ENCODE data around the gene NRDE2. TPM values are rescaled to one million over a fixed set of nuclear protein-coding genes. Genes with fewer than 3 reads are reported as not detected.
"Not testable (repeated sequence)": the region's sequence is repeated elsewhere in the genome, so short reads cannot be mapped to it uniquely, and the experiment has no call there.

The NRDE2 gene
- total and polyA plus RNA-seq, 4 donors = 12.9 to 15.9 (median 15.5) TPM

- peaks cover 4% of the 10 kb centered on the region for H3K4me1 ChIP-seq (ENCODE audit: control insufficient read depth, insufficient read depth, low read length)
- no peaks in the 10 kb centered on the region for H3K36me3 ChIP-seq (ENCODE audit: control insufficient read depth, insufficient read depth, low read length)
- no peaks in the 10 kb centered on the region for H3K9me3 ChIP-seq (ENCODE audit: control insufficient read depth, insufficient read depth, low read length)
- no peaks in the 10 kb centered on the region for H3K27me3 ChIP-seq (ENCODE audit: control insufficient read depth, insufficient read depth, low read length)
- no peak overlapping the region for H3K27ac ChIP-seq (ENCODE audit: low read depth, low read length)
- no peak for DNase-seq (ENCODE audit: low read depth in 4 of 6, low spot score in 6 of 6)
- H3K4me3 ChIP-seq (ENCODE audit: low read depth, low read length) = no peak overlapping the region
Measured at GRCh38 chr14:90345239-90345557, 13.5 kb upstream of the NRDE2 start.

GRCh38 chr14:90344331-90345238, 12.8 kb upstream of the NRDE2 start:
- H3K9me3 ChIP-seq (ENCODE audit: control insufficient read depth, insufficient read depth, low read length) = no peaks in the 10 kb centered on the region
- H3K4me3 ChIP-seq (ENCODE audit: low read depth, low read length) = no peak overlapping the region
- H3K36me3 ChIP-seq (ENCODE audit: control insufficient read depth, insufficient read depth, low read length) = no peaks in the 10 kb centered on the region
- WGBS (ENCODE audit: insufficient coverage) = no CpG with 5 or more reads among the region's 10 CpGs
- peak in 2 of 6 donors; percentile 48 to 87 for DNase-seq (ENCODE audit: low read depth in 4 of 6, low spot score in 6 of 6)
- no peaks in the 10 kb centered on the region for H3K27me3 ChIP-seq (ENCODE audit: control insufficient read depth, insufficient read depth, low read length)
- no peak overlapping the region for H3K27ac ChIP-seq (ENCODE audit: low read depth, low read length)
- H3K4me1 ChIP-seq (ENCODE audit: control insufficient read depth, insufficient read depth, low read length) = peaks cover 4% of the 10 kb centered on the region

- no peak overlapping the region for H3K27ac ChIP-seq (ENCODE audit: low read depth, low read length)
- no peak overlapping the region for H3K4me3 ChIP-seq (ENCODE audit: low read depth, low read length)
- DNase-seq (ENCODE audit: low read depth in 4 of 6, low spot score in 6 of 6) = no peak
- H3K9me3 ChIP-seq (ENCODE audit: control insufficient read depth, insufficient read depth, low read length) = no peaks in the 10 kb centered on the region
- H3K27me3 ChIP-seq (ENCODE audit: control insufficient read depth, insufficient read depth, low read length) = no peaks in the 10 kb centered on the region
- H3K4me1 ChIP-seq (ENCODE audit: control insufficient read depth, insufficient read depth, low read length) = peaks cover 4% of the 10 kb centered on the region
- no peaks in the 10 kb centered on the region for H3K36me3 ChIP-seq (ENCODE audit: control insufficient read depth, insufficient read depth, low read length)
- WGBS (ENCODE audit: insufficient coverage) = 38% methylated on average over 3 of the region's 4 CpGs
Measured at GRCh38 chr14:90342327-90342726, 10.6 kb upstream of the NRDE2 start.

- peaks cover 4% of the 10 kb centered on the region for H3K4me1 ChIP-seq (ENCODE audit: control insufficient read depth, insufficient read depth, low read length)
- H3K36me3 ChIP-seq (ENCODE audit: control insufficient read depth, insufficient read depth, low read length) = no peaks in the 10 kb centered on the region
- DNase-seq (ENCODE audit: low read depth in 4 of 6, low spot score in 6 of 6) = no peak
- WGBS (ENCODE audit: insufficient coverage) = 90% methylated on average over 2 of the region's 7 CpGs
- H3K9me3 ChIP-seq (ENCODE audit: control insufficient read depth, insufficient read depth, low read length) = no peaks in the 10 kb centered on the region
- no peak overlapping the region for H3K27ac ChIP-seq (ENCODE audit: low read depth, low read length)
- H3K4me3 ChIP-seq (ENCODE audit: low read depth, low read length) = no peak overlapping the region
- no peaks in the 10 kb centered on the region for H3K27me3 ChIP-seq (ENCODE audit: control insufficient read depth, insufficient read depth, low read length)
Measured at GRCh38 chr14:90341784-90342183, 10.0 kb upstream of the NRDE2 start.

- 100% methylated on average over 1 of the region's 5 CpGs for WGBS (ENCODE audit: insufficient coverage)
Measured at GRCh38 chr14:90341232-90341631, 9.5 kb upstream of the NRDE2 start.

GRCh38 chr14:90336985-90337384, 5.2 kb upstream of the NRDE2 start:
- no peak overlapping the region for H3K27ac ChIP-seq (ENCODE audit: low read depth, low read length)
- H3K4me1 ChIP-seq (ENCODE audit: control insufficient read depth, insufficient read depth, low read length) = no peaks in the 10 kb centered on the region
- no CpG with 5 or more reads among the region's 2 CpGs for WGBS (ENCODE audit: insufficient coverage)
- H3K27me3 ChIP-seq (ENCODE audit: control insufficient read depth, insufficient read depth, low read length) = no peaks in the 10 kb centered on the region
- no peak for DNase-seq (ENCODE audit: low read depth in 4 of 6, low spot score in 6 of 6)
- no peaks in the 10 kb centered on the region for H3K9me3 ChIP-seq (ENCODE audit: control insufficient read depth, insufficient read depth, low read length)
- no peaks in the 10 kb centered on the region for H3K36me3 ChIP-seq (ENCODE audit: control insufficient read depth, insufficient read depth, low read length)
- no peak overlapping the region for H3K4me3 ChIP-seq (ENCODE audit: low read depth, low read length)

More at GRCh38 chr14:90341232-90341631, 9.5 kb upstream of the NRDE2 start:
- DNase-seq (ENCODE audit: low read depth in 4 of 6, low spot score in 6 of 6); H3K27ac ChIP-seq (ENCODE audit: low read depth, low read length); H3K27me3 ChIP-seq (ENCODE audit: control insufficient read depth, insufficient read depth, low read length); H3K4me3 ChIP-seq (ENCODE audit: low read depth, low read length); H3K4me1 ChIP-seq (ENCODE audit: control insufficient read depth, insufficient read depth, low read length); H3K9me3 ChIP-seq (ENCODE audit: control insufficient read depth, insufficient read depth, low read length); H3K36me3 ChIP-seq (ENCODE audit: control insufficient read depth, insufficient read depth, low read length): not testable (repeated sequence)

- Histone ChIP-seq H3K36me3 (ENCODE audit: control insufficient read depth, insufficient read depth, low read length) (no peaks in the 10 kb centered on the region), H3K27ac (ENCODE audit: low read depth, low read length) (no peak overlapping the region), H3K9me3 (ENCODE audit: control insufficient read depth, insufficient read depth, low read length) (no peaks in the 10 kb centered on the region), H3K4me1 (ENCODE audit: control insufficient read depth, insufficient read depth, low read length) (peaks cover 5% of the 10 kb centered on the region), H3K4me3 (ENCODE audit: low read depth, low read length) (no peak overlapping the region), H3K27me3 (ENCODE audit: control insufficient read depth, insufficient read depth, low read length) (no peaks in the 10 kb centered on the region)
- WGBS (ENCODE audit: insufficient coverage) = 67% methylated on average over 1 of the region's 3 CpGs
- DNase-seq (ENCODE audit: low read depth in 4 of 6, low spot score in 6 of 6) = no peak
Measured at GRCh38 chr14:90336401-90336800, 4.7 kb upstream of the NRDE2 start.

- no peaks in the 10 kb centered on the region for H3K9me3 ChIP-seq (ENCODE audit: control insufficient read depth, insufficient read depth, low read length)
- H3K4me1 ChIP-seq (ENCODE audit: control insufficient read depth, insufficient read depth, low read length) = peaks cover 14% of the 10 kb centered on the region
- no CpG with 5 or more reads among the region's 6 CpGs for WGBS (ENCODE audit: insufficient coverage)
- peak overlapping the region; percentile 92 for H3K27ac ChIP-seq (ENCODE audit: low read depth, low read length)
- no peaks in the 10 kb centered on the region for H3K36me3 ChIP-seq (ENCODE audit: control insufficient read depth, insufficient read depth, low read length)
- peak overlapping the region; percentile 88 for H3K4me3 ChIP-seq (ENCODE audit: low read depth, low read length)
- DNase-seq (ENCODE audit: low read depth in 4 of 6, low spot score in 6 of 6) = no peak
- no peaks in the 10 kb centered on the region for H3K27me3 ChIP-seq (ENCODE audit: control insufficient read depth, insufficient read depth, low read length)
Measured at GRCh38 chr14:90332271-90332584, 487 bp upstream of the NRDE2 start.

GRCh38 chr14:90330203-90331196, 1.2 kb downstream of the NRDE2 start:
- no peaks in the 10 kb centered on the region for H3K36me3 ChIP-seq (ENCODE audit: control insufficient read depth, insufficient read depth, low read length)
- 96% methylated on average over 10 of the region's 15 CpGs for WGBS (ENCODE audit: insufficient coverage)
- no peaks in the 10 kb centered on the region for H3K27me3 ChIP-seq (ENCODE audit: control insufficient read depth, insufficient read depth, low read length)
- no peak for DNase-seq (ENCODE audit: low read depth in 4 of 6, low spot score in 6 of 6)
- H3K4me3 ChIP-seq (ENCODE audit: low read depth, low read length) = peak overlapping the region; percentile 88
- no peaks in the 10 kb centered on the region for H3K9me3 ChIP-seq (ENCODE audit: control insufficient read depth, insufficient read depth, low read length)
- H3K27ac ChIP-seq (ENCODE audit: low read depth, low read length) = peak overlapping the region; percentile 92
- peaks cover 15% of the 10 kb centered on the region for H3K4me1 ChIP-seq (ENCODE audit: control insufficient read depth, insufficient read depth, low read length)

Measured in spinal cord (tissue), 10 donors.